Measurements from ENCODE around the gene XAB2. TPM values are rescaled to one million over a fixed set of nuclear protein-coding genes. Genes with fewer than 3 reads are reported as not detected.

Gene XAB2
- 10 to 100 TPM; 16.1 to 40.5 (median 30.9) TPM for total RNA-seq

DNA sequence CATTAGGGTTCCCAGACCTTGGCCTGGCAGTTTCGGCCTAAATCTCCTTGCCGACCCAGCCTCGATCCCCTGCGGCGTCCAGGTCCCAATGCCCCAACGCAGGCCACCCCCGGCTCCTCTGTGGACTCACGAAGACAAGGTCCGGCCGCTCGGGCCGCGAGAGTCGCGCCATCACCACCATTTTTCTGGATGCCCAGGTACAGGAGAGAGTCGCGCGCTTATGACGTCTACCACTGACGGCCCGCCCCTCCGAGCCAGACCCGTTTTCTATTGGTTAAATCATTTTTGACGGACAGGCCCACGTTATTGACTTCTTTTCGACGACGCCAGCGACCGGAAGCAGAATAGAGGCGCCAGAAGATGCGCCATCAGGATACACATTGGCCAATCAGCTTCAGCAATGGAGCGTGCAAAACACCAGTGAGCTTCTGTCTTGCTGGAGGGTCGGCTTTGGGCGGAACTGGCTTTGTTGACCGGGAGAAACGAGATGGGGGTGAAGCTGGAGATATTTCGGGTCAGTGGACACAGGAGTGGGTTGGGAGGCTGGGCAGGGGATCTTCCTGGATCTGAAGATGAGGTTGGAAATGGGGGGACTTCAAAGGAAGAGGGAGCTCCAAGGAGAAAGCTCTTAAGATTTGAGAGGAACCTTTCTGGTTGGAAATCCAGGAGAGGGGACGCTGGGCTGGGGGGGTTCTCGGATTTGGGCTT is at the start of gene XAB2, which contains the start of gene PET100:
XAB2 (minus strand) TSS at position 199 of the 708 bp plus-strand sequence; CDS start at position 181, 18 bp downstream.
PET100 (plus strand) TSS at position 447 of the 708 bp plus-strand sequence; CDS start at position 488, 41 bp downstream.
- TF ChIP-seq, protein P1, sequence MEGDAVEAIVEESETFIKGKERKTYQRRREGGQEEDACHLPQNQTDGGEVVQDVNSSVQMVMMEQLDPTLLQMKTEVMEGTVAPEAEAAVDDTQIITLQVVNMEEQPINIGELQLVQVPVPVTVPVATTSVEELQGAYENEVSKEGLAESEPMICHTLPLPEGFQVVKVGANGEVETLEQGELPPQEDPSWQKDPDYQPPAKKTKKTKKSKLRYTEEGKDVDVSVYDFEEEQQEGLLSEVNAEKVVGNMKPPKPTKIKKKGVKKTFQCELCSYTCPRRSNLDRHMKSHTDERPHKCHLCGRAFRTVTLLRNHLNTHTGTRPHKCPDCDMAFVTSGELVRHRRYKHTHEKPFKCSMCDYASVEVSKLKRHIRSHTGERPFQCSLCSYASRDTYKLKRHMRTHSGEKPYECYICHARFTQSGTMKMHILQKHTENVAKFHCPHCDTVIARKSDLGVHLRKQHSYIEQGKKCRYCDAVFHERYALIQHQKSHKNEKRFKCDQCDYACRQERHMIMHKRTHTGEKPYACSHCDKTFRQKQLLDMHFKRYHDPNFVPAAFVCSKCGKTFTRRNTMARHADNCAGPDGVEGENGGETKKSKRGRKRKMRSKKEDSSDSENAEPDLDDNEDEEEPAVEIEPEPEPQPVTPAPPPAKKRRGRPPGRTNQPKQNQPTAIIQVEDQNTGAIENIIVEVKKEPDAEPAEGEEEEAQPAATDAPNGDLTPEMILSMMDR (IDR thresholded peaks at IDR 0.05; ENCODE audit: low read depth), result no peak

DNA sequence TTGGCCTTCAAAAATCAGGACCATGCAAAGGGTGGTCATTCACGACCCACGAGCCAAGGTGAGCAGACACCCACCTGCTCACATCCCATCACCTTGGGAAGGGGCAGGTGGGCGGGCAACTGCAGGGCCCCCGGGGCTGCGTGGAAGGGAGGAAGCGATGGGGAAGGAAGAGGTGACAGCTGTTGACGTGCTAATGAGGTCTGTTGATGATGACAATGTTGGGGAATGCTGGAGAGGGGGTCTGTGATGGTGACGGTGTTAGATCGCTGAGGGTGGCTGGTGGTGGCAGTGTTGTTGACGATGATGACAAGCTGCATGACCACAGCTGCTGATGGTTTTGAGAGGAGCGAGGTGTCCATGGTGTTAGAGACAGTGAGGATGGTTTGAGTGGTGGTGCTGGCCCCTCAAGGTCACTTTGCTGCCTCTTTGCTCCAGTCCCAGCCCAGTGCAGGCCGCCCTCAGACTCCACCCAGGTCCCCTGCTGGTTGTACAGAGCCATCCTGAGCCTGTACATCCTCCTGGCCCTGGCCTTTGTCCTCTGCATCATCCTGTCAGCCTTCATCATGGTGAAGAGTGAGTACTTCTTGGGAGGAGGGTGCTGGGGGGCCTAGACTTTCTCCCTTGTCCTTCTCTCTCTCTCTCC is 48.4 kb upstream of the XAB2 start:
- TF ChIP-seq, protein P1 (IDR thresholded peaks at IDR 0.05; ENCODE audit: low read depth), result no peak

DNA sequence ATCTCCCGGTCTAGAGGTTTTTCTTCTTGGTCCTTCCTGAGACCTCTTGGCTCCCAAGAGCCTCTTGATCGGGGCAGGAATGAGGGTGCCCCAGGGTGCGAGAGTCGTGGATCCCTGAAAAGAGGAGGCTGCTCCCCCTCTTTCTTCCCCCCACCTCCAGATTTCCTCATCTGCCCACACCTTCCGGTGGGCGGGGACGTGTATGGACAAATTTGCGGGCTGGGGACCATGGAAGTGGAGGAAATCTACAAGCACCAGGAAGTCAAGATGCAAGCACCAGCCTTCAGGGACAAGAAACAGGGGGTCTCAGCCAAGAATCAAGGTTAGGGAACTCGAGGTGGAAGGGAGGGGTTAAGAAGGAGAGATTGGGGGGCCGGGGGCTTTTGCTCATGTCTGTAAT is 47.5 kb upstream of the XAB2 start, which contains the start of gene MCEMP1:
MCEMP1 (plus strand) TSS at position 237 of the 400 bp plus-strand sequence; CDS start at position 268, 31 bp downstream.
- TF ChIP-seq, protein P1 (IDR thresholded peaks at IDR 0.05; ENCODE audit: low read depth), result no peak

DNA sequence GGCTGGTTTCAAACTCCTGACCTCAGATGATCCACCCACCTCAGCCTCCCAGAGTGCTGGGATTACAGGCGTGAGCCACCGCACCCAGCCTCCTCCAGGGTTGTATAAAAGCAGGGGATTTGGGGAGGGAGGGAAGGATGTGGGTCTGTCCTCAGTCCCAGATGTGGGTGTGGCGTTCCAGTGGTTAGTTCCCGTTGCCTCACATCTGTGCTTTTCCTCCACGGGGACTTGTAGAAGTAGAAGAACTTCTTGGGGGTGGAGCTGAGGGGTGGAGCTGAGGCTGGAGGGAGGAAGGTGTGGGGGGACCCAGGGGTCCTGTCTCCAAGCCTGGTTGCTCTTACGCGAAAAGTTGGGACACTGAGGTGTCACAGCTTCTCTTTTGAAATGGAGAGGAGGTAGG is 47.0 kb upstream of the XAB2 start:
- TF ChIP-seq, protein P1 (IDR thresholded peaks at IDR 0.05; ENCODE audit: low read depth), result no peak

DNA sequence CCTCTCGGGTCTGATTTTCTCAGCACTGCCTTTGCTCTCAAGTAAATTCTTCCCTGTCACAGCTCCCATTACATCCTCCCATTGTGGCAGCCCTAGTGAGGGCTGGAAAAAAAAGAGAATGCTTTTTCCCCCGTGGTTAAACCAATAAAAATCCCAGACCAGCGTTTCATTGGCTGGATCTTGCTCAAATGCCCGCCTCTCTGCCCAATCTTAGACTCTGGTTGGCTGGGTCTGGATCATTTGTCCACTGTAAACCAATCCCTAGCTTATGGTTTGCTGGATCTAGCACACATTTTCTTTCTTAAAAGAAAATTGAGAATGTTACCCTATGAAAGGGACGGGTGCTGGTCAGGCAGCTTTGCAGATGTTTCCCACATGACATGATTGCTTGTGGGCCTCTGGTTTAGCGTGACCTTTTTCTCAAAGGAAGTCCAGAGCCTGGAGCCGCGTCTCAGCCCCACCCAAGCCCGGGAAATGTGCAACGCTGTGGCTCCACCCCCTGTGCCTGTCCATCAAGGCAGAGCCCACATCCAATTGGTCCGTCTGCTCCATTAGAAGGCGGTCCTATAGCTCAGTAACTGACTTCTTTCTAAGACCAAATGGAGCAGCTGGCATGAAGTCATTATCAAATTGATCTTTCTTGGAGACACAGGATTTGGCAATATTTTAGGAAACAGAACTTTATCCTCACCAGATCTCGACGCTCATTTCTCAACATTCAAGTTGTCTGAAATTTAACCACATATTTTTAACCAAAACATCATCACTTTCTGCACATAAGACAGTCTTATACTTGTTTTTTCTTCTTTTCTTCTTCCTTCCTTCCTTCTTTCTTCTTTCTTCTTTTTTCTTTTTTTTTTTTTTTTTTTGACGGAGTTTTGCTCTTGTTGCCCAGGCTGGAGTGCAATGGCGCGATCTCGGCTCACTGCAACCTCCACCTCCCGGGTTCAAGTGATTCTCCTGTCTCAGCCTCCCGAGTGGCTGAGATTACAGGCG is 45.0 kb upstream of the XAB2 start:
- TF ChIP-seq, protein P1 (IDR thresholded peaks at IDR 0.05; ENCODE audit: low read depth), result no peak

DNA sequence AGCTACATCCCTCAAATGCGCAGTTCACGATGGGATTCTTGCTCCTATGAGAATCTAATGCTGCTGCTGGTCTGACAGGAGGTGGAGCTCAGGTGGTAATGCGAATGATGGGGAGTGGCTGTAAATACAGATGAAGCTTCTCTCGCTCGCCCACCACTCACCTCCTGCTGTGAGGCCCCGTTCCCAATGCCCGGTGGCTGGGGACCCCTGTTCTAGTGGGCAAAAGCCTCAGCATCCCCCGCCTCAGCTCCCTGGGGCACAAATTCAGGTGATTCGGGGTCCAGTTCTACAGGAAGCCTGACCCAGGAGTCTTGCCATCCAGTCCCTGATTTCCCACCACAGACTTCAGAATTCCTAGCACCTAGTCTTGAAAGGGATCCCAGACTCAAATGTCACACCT is 43.2 kb upstream of the XAB2 start:
- TF ChIP-seq, protein P1 (IDR thresholded peaks at IDR 0.05; ENCODE audit: low read depth), result no peak
